Measurements from ENCODE around the gene RSRC1.

The RSRC1 gene

DNA sequence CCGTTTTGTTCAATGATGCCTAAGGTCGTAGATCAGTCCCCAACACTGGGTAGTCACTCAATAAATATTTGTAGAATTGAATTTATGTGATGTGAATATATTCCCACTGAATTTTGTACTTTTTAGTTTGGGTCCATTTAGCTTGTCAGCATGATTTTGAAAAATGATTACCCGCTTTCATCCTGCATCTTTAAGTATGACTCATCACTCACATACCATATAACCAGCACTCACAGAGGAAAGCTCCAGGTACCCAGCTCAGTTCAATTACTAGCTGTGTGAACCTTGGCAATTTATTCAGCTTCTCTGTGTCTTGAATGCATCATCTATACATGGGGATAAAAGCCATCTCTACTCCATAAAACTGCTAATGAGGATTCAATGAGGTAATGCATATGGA is 458.9 kb downstream of the RSRC1 start:
- TF ChIP-seq, protein P1, sequence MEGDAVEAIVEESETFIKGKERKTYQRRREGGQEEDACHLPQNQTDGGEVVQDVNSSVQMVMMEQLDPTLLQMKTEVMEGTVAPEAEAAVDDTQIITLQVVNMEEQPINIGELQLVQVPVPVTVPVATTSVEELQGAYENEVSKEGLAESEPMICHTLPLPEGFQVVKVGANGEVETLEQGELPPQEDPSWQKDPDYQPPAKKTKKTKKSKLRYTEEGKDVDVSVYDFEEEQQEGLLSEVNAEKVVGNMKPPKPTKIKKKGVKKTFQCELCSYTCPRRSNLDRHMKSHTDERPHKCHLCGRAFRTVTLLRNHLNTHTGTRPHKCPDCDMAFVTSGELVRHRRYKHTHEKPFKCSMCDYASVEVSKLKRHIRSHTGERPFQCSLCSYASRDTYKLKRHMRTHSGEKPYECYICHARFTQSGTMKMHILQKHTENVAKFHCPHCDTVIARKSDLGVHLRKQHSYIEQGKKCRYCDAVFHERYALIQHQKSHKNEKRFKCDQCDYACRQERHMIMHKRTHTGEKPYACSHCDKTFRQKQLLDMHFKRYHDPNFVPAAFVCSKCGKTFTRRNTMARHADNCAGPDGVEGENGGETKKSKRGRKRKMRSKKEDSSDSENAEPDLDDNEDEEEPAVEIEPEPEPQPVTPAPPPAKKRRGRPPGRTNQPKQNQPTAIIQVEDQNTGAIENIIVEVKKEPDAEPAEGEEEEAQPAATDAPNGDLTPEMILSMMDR (conservative IDR thresholded peaks at IDR 0.05; ENCODE audit: low read depth, low read length): no peak
- H2AFZ ChIP-seq (ENCODE audit: low read depth): no peak overlapping the region
- no peak overlapping the region for H3K27ac ChIP-seq

DNA sequence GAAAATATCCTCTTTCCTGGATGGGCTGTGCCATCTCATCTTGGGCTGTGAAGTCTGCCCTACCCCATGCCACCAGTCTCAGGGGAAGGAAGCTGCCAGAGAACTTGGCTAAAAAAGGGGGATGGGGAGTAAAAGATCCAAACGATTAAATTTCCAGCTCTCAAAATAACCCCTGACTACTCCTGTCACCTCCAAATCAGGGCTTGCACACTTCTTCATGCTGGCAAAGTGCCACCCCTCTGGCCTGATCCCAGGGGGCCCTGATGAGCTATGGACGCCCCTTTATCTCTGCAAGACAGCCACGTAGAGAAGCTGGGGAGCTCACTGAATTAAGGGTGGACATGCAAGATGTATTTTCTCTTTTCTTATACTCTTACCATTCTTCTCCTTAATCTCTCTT is 459.9 kb downstream of the RSRC1 start:
- TF ChIP-seq, protein P1 (conservative IDR thresholded peaks at IDR 0.05; ENCODE audit: low read depth, low read length): no peak
- Histone ChIP-seq H3K9ac (no peak overlapping the region), H4K20me1 (ENCODE audit: insufficient read depth) (no peaks in the 10 kb centered on the region), H2AFZ (ENCODE audit: low read depth) (no peak overlapping the region), H3K4me3 (IDR thresholded peaks at IDR 0.05; ENCODE audit: insufficient read depth, low read depth, low read length) (no peak overlapping the region), H3K36me3 (ENCODE audit: insufficient read depth) (no peaks in the 10 kb centered on the region), H3K4me1 (ENCODE audit: low read depth, poor library complexity, severe bottlenecking) (peaks cover 6% of the 10 kb centered on the region), H3K27ac (no peak overlapping the region), H3K4me2 (no peak overlapping the region), H3K79me2 (ENCODE audit: insufficient read depth, low read depth) (no peaks in the 10 kb centered on the region), H3K27me3 (ENCODE audit: insufficient read depth, low read depth) (no peaks in the 10 kb centered on the region)

More for the DNA sequence above, 458.9 kb downstream of the RSRC1 start:
- Histone ChIP-seq H3K27me3 (ENCODE audit: insufficient read depth, low read depth) (no peaks in the 10 kb centered on the region), H3K36me3 (ENCODE audit: insufficient read depth) (no peaks in the 10 kb centered on the region), H3K4me2 (no peak overlapping the region), H3K79me2 (ENCODE audit: insufficient read depth, low read depth) (no peaks in the 10 kb centered on the region), H3K9ac (no peak overlapping the region), H3K4me3 (IDR thresholded peaks at IDR 0.05; ENCODE audit: insufficient read depth, low read depth, low read length) (no peak overlapping the region), H3K4me1 (ENCODE audit: low read depth, poor library complexity, severe bottlenecking) (peaks cover 6% of the 10 kb centered on the region), H4K20me1 (ENCODE audit: insufficient read depth) (no peaks in the 10 kb centered on the region)

DNA sequence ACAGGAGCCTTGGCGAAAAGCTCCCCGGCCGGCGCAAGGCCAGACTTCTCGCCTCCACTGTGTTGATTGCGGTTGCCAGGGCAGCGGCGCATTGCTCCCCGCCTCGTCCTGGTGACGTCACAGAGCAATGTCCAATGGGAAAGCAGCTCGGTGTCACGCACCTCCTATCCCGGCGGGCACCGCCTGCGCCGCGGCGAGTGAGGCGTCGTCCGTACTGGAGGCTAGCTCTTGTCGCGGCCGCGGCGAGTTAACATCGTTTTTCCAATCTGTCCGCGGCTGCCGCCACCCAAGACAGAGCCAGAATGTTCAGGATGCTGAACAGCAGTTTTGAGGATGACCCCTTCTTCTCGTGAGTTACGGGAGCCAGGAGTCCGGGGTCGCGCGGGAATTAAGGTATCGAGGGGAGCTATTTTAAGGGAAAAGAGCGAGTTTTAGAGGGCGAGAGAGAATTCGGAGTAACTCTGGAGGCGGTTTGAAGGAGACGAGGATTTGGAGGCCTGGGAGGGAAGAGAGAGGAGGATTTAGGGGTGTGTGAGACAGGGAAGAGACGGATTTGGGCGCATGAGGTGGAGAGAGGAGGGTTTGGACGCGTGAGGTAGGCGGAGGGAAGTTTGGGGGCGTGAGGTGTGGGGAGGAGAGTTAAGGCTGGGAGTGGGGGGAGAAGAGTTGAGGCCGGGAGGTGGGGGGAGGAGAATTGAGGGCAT is 461.3 kb downstream of the RSRC1 start, which contains the start of gene MLF1:
Gene MLF1 (plus strand): TSS at position 196 of the 704 bp plus-strand sequence. CDS start 107 bp downstream, at position 303.
- Histone ChIP-seq H3K79me2 (ENCODE audit: insufficient read depth, low read depth) (no peaks in the 10 kb centered on the region), H3K36me3 (ENCODE audit: insufficient read depth) (no peaks in the 10 kb centered on the region), H3K4me3 (IDR thresholded peaks at IDR 0.05; ENCODE audit: insufficient read depth, low read depth, low read length) (peak within 1 kb of the TSS; percentile 92), H3K27me3 (ENCODE audit: insufficient read depth, low read depth) (no peaks in the 10 kb centered on the region), H3K27ac (peak within 1 kb of the TSS; percentile 79), H3K4me2 (peak within 1 kb of the TSS; percentile 80), H3K9ac (peak within 1 kb of the TSS; percentile 96), H2AFZ (ENCODE audit: low read depth) (peak within 1 kb of the TSS; percentile 97), H4K20me1 (ENCODE audit: insufficient read depth) (no peaks in the 10 kb centered on the region), H3K4me1 (ENCODE audit: low read depth, poor library complexity, severe bottlenecking) (peaks cover 6% of the 10 kb centered on the region)
- TF ChIP-seq, protein P1 (conservative IDR thresholded peaks at IDR 0.05; ENCODE audit: low read depth, low read length): no peak

DNA sequence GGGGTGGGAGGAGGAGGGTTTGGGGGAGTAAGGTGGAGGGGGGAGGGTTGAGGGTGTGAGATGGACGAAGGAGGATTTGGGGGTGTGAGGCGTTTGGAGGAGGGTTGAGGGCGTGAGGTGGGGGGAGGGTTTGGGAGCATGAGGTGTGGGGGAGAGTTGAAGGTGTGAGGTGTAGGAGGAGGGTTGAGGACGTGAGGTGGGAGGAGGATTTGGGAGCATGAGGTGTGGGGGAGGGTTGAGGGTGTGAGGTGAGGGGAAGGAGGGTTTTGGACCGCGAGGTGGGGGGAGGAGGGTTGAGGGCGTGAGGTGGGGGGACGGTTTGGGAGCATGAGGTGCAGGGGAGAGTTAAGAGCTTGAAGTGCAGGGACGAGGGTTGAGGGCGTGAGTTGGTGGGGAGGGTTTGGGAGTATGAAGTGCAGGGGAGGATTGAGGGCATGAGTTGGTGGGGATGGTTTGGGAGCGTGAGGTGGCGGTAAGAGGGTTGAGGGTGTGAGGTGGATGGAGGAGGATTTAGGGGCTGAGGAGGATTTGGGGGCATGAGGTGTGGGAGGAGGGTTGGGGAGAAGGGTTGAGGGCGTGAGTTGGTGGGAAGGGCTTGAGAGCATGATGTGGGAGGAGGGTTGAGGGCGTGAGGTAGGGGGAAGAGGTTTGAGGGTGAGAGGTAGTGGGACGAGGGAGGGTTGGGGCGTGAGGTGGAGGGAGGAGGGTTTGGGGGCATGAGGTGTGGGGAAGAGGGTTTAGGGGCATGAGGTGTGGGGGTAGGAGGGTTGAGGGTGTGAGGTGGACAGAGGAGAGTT is 462.3 kb downstream of the RSRC1 start:
- Histone ChIP-seq H3K9ac (no peak overlapping the region), H3K36me3 (ENCODE audit: insufficient read depth) (no peaks in the 10 kb centered on the region), H3K79me2 (ENCODE audit: insufficient read depth, low read depth) (no peaks in the 10 kb centered on the region), H3K27ac (no peak overlapping the region), H4K20me1 (ENCODE audit: insufficient read depth) (no peaks in the 10 kb centered on the region), H2AFZ (ENCODE audit: low read depth) (no peak overlapping the region), H3K4me2 (no peak overlapping the region), H3K4me1 (ENCODE audit: low read depth, poor library complexity, severe bottlenecking) (peaks cover 6% of the 10 kb centered on the region), H3K4me3 (IDR thresholded peaks at IDR 0.05; ENCODE audit: insufficient read depth, low read depth, low read length) (no peak overlapping the region), H3K27me3 (ENCODE audit: insufficient read depth, low read depth) (no peaks in the 10 kb centered on the region)
- TF ChIP-seq, protein P1 (conservative IDR thresholded peaks at IDR 0.05; ENCODE audit: low read depth, low read length): no peak

All from KMS-11 (cell line).